ENCODE data around the gene GOLT1B.

- TF ChIP-seq CTCF (IDR thresholded peaks at IDR 0.05; ENCODE audit: insufficient read depth, low read depth, low read length) (no peak), EZH2 (IDR thresholded peaks at IDR 0.05; ENCODE audit: insufficient read depth, low read length) (no peak)
Observed at GRCh38 chr12:21500786-21501257, 767 bp upstream of the GOLT1B start.

Measured in astrocyte (in vitro differentiated cells and primary cell).